Globus pallidus (tissue), 1 donor: ENCODE results near the gene TXNDC11.

Experiments
- DNase-seq: peaks from one replicate; pipeline ENCODE4 v3.0.0-alpha.2; 2015; ENCODE audit warnings: low spot score

Gene TXNDC11

GRCh38 chr16:11755022-11755760, 12.5 kb upstream of the TXNDC11 start:
- no peak for DNase-seq

DNA sequence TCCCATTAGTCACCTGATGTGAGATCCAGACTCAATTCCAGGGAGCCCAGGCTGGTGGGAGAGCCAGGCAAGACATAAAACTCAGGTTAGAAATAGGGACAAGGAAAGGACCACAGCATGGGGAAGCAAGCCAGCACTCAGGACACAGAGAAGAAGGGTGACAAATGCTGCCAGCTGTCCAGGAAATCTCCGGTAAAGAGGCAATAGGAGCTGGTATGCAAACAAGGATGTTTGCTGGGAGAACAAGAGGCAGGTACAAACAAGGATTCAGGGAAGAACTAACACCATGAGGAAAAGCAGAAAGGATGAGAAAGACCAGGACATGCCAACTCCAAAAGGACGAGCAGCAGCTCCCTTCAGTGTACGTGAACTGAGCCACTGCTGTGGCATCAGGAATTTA, 10.2 kb upstream of the TXNDC11 start:
- DNase-seq, result no peak

DNA sequence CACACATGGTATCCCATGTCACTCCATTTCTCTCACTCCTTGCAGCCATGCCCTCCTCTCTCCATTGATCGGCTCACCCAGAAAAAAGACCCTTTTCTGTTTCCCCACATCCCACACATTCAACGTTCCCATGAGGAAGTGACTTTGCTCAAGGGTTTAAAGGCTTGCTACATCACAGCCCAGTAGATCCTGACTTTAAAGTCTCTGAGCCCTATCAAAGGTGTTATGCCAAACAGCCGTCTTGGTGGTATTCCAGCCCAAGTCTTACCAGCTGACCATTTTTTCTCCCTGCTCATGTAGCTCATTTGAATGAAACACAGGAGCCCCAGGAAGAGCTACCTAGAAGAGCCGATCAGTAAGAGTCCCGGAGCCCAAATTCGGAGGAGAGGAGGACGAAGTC, 7.4 kb upstream of the TXNDC11 start:
- no peak for DNase-seq

- DNase-seq, result no peak
Observed at GRCh38 chr16:11748404-11749254, 6.0 kb upstream of the TXNDC11 start.

- DNase-seq, result no peak
Observed at GRCh38 chr16:11747949-11748403, 5.3 kb upstream of the TXNDC11 start.

DNA sequence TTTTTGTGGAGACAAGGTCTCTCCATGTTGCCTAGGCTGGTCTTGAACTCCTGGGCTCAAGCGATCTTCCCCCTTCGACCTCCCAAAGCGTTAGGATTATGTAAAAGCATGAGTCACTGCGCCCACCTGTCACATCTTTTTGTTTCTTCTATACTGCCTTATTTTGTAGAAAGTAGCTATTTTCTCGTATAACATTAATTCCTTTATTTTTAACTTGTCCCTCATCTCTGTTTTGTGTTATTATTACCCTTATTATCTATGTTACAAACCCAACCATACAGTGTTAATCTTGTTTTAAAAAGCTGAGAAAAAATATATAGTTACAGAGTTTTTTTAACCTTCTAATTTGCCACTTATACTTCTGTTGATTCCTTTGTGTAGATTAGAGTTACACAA, 1.4 kb upstream of the TXNDC11 start:
- no peak for DNase-seq

DNA sequence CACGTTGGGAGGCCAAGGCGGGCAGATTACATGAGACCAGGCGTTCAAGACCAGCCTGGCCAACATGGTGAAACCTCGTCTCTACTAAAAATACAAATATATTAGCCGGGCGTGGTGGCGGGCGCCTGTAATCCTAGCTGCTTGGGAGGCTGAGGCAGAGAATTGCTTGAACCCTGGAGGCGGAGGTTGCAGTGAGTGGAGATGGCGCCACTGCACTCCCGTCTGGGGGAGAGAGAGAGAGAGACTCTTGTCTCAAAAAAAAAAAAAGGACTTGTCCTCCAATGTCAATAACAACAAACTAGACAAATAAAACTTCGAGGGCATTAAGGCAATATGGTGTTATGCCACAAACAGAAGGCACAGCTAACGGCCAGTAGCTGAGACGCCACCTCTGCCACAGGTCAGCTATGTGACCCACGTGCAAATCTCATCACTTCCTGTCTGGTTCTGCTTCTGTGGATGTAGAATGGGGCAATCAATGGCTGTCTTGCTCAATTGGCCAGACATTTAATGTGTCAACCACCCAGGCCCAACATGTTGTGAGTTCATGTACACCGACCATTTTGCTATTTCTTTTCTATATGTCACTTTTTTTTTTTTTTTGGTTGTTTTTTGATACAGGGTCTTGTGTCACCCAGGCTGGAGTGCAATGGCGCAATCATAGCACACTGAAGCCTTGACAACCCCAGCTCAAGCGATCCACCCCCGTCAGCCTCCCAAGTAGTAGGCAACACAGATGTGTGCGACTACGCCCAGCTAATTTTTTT, 834 bp upstream of the TXNDC11 start:
- peak; percentile 31 for DNase-seq

DNA sequence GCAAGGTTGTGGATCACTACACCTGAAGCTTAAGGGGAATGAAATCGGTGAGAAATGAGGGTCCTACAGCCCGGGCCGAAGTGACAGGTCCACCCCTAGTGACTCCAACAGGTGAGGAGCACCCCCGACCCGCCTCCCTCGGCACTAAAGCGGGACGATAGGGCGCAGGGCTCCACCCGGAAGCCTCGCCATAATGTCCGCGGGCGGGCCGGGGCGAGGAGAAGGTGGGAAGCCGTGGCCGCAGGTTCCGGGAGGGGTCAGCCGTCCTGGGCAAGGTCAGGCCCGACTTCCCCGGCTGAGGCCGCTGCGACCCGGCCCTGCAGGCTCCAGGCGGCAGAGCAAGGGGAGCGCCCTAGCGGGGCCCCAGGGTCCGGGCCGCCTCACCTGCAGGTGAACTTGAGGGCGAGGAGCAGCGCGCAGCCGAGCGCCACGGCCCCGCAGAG, 543 bp downstream of the TXNDC11 start:
- no peak for DNase-seq

DNA sequence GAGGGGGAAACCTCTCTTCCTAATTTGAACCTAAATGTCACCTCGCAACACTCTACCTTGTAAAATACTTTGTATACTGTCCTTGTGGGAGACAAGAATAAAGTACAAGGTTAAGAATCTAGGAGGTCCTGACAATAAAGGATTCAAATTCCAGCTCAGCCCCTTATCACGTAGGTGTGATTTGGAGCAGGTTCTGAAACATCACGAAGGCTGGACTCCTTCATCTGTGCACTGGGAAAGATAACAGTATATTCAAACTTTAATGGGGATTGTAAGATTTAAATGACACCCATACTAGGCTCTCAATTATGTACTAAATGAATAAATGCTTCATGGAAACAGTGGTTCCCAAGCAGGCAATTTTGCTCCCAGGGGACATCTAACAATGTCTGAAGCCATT, 2.1 kb downstream of the TXNDC11 start:
- DNase-seq, result no peak

DNA sequence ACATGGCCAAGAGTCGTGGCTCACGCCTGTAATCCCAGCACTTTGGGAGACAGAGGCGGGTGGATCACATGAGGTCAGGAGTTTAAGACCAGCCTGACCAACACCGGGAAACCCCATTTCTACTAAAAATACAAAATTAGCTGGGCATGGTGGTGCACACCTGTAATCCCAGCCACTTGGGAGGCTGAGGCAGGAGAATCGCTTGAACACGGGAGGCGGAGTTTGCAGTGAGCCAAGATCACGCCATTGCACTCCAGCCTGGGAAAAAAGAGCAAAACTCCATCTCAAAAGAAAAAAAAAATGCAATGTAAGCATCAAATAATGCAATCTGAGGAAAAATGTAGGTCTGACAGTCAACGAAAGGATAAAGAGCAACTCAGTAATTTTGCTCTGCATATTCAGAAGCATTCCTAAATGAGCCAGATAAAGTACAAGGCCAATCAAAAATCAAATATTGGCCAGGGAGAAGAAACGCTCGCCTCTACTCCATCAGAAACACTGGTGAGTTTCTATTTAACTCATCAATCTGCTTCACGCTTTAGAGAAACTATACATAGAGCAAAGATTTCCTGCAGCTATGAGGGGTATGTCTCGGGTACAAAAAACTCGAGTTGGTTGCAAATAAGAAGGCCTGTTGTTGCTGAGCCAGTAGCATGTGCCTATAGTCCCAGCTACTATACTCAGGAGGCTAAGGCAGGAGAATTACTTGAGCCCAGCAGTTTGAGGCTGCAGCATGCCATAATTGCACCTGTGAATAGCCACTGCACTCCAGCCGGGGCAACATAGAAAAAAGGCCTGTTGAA, 3.7 kb downstream of the TXNDC11 start:
- DNase-seq, result no peak

DNA sequence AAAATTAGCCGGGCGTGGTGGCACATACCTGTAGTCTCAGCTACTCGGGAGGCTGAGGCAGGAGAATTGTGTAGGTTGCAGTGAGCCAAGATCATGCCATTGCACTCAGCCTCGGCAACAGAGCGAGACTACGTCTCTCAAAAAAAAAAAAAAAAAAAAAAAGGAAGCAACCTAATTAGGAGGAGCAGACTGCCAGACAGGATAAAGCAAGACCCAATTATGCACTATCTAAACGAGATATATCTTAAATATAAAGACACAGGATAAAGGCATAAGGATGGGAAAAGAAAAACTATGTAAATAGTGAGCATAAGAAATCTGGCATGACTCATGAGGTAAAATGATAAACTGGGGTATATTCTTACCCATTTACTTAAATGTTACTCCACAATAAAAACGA, 4.9 kb downstream of the TXNDC11 start:
- no peak for DNase-seq

- no peak for DNase-seq
Observed at GRCh38 chr16:11736903-11737302, 5.8 kb downstream of the TXNDC11 start.

DNA sequence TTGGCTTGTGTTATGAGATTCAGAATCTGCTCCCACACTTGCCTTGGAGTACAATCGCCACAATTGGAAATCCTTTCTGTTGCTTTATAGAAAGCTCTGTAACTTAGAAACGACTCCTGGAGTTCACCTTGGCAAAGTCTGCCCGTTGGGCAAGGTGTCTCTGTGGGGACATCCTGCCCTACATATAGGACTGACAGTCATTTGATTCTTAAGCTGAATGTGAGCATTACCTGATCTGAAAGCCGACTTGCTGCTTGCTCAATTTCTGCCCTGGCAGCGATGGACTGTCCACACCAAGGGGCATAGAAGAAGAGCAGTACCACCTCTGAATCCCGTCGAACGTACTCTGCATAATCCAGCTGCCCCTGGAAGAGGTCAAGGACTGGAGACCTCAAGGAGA, 6.9 kb downstream of the TXNDC11 start:
- DNase-seq, result no peak

GRCh38 chr16:11734653-11735043, 8.0 kb downstream of the TXNDC11 start:
- no peak for DNase-seq

DNA sequence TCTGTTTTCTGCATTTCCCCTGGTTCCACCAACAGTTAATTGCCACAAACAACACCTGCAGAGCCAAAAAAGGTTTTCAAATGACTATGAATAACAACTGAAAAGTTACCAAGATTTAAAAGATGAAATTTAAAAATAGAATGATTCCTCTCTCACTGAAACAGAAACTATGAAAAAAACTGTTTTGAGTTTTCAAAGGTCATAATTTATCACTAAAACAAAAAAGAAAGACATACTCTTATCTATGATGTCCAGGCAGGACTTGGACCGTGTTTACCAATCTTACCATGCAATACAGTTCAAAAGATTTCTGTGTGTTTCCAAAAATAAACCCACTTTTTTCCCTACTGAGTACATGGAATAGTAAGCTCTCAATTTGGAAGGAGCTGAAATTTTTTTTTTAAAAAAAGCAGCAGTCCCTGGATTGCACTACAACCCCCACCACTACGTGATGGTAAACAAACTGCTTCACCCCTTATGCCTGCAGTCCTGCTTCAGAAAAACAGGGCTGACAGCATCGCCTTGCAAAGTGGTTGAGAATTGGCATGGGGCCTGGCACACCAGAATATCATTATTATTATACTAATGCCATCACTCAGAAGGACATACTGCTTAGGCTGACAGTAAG, 8.5 kb downstream of the TXNDC11 start:
- no peak for DNase-seq

DNA sequence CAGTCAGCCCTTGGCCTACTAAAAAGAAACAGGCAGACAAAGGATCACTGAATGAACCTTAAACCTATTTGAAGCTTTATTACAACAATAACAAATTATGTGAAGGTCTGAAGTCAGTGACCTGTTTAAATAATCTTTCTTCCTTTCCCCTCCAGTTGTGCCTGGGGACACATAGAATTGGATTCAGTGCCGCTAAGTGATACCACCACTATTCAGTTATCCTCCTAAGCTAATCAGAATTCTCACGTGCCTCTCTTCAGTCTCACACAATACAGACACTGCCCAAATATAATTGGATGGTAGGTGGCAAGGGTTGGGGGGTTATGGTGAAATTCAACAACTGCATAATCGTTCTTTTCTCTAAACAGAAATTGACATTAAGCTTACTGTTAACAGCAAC, 11.4 kb downstream of the TXNDC11 start:
- DNase-seq, result no peak

DNA sequence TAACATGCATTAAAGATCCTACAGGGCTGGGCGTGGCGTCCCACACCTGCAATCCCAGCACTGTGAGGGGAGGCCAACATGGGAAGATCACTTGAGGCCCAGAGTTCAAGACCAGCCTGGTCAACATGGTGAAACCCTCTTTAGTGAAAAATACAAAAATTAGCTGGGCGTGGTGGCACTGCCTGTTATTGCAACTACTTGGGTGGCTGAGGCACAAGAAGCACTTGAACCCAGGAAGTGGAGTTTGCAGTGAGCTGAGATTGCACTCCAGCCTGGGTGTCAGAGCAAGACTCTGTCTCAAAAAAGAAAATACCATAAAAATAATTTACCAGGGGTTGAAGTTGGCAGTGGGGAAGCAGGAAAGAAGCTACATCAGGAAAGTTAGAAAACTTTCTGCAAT, 12.9 kb downstream of the TXNDC11 start:
- DNase-seq, result no peak

- no peak for DNase-seq
Observed at GRCh38 chr16:11727796-11728543, 14.7 kb downstream of the TXNDC11 start.

DNA sequence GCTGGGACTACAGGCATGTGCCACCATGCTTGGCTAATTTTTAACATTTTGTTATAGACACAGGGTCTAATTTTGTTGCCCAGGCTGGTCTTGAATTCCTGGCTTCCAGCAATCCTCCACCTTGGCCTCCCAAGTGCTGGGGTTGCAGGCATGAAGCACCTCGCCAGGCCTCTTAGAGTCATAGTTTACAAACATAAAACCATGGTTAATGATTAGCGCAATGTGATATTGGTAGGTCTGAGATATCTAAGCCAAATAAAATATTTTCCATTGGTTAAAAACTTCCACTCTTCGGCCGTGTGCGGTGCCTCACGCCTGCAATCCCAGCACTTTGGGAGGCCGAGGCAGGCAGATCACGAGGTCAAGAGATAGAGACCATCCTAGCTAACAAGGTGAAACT, 16.6 kb downstream of the TXNDC11 start:
- no peak for DNase-seq

- DNase-seq, result no peak
Observed at GRCh38 chr16:11725457-11725856, 17.2 kb downstream of the TXNDC11 start.

- DNase-seq, result no peak
Observed at GRCh38 chr16:11722468-11722808, 20.2 kb downstream of the TXNDC11 start.
